ENCODE data around the gene NBEA.

The NBEA gene

DNA sequence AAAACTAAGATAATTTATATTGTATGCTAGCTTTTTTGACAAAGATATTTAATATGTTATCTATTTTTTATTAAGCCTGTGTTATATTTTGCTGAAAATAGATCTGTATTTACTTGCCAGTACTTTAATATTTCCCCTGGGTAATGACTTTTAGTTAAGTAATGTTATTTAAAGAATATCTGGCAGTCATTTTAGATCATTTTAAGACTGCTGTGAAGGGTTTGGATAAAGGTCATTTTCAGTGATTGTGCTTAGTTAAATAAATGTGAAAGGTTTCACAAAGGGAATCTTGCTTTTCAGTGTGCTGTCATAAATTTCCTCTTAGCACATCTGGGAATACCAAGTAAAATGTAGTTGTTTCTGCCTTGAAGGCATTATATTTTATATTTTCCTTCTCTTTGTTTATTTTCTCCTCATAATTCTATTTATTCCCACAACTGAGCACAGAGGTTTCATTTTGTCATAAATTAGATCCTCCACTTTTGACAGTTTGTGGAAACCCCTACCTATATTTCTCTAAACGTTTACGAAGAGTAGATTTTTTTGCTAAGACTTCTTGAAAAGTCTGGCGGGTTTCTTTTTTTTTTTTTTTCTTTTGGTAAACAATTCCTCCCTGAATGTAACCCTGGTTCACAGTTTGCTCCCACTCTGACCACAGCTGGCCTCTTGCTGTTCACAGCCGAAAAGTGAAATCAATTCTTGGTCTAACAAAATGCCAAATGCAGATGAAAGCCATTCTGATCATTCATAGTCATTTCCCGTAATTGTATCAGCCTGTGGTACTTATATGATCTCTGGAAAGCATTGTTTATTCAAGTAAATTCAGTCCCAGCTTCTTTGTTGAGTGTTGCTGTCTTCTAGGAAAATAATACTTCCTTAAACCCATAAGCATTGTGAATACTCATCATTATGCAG is 446.6 kb downstream of the NBEA start:
- no peak overlapping the region for H3K23ac ChIP-seq (ENCODE audit: low read length in 2 of 2)
- H3K27ac ChIP-seq (ENCODE audit: low read length, poor library complexity, severe bottlenecking) = no peak overlapping the region
- no peak overlapping the region for H2BK15ac ChIP-seq (ENCODE audit: low read depth, poor library complexity, severe bottlenecking)
- no peak overlapping the region for H4K8ac ChIP-seq (ENCODE audit: low read length)
- H2AK5ac ChIP-seq (ENCODE audit: low read length, severe bottlenecking) = no peak overlapping the region
- no peaks in the 10 kb centered on the region for H3K27me3 ChIP-seq (ENCODE audit: control insufficient read depth in 1 of 2, insufficient read depth in 1 of 2, low read length in 2 of 2)
- no peak overlapping the region for H3K18ac ChIP-seq (ENCODE audit: low read depth in 1 of 2, low read length in 2 of 2)
- no peaks in the 10 kb centered on the region for H3K79me1 ChIP-seq (replicated peaks; ENCODE audit: low read length, poor library complexity, severe bottlenecking)
- H3K4me1 ChIP-seq (ENCODE audit: control insufficient read depth, insufficient read depth, low read depth, low read length) = no peaks in the 10 kb centered on the region
- no peak overlapping the region for H3K14ac ChIP-seq (ENCODE audit: low read length in 2 of 2)
- no peaks in the 10 kb centered on the region for H3K9me3 ChIP-seq (ENCODE audit: control insufficient read depth, low read length)
- no peak overlapping the region for H2BK12ac ChIP-seq (ENCODE audit: low read length in 2 of 2)
- no peak overlapping the region for H3K4me2 ChIP-seq (ENCODE audit: low read length, poor library complexity, severe bottlenecking)
- H3K36me3 ChIP-seq (ENCODE audit: control insufficient read depth in 1 of 2, insufficient read depth in 2 of 2, low read depth in 1 of 2, low read length in 2 of 2) = no peaks in the 10 kb centered on the region
- 17% methylated on average over 2 of the region's 5 CpGs for WGBS
- no peak overlapping the region for H4K91ac ChIP-seq (ENCODE audit: low read length)
- H3K4ac ChIP-seq (ENCODE audit: low read depth in 1 of 2, low read length in 2 of 2) = no peak overlapping the region
- H2AFZ ChIP-seq (ENCODE audit: low read depth, low read length) = no peak overlapping the region
- no peak overlapping the region for H2BK120ac ChIP-seq (ENCODE audit: low read depth, low read length)
- H3K4me3 ChIP-seq (ENCODE audit: insufficient read depth in 1 of 2, low read depth in 1 of 2, low read length in 2 of 2) = peak overlapping the region in 1 of 2 experiments; percentile 38
- peak overlapping the region; percentile 63 for H3K9ac ChIP-seq (ENCODE audit: low read length)
- DNase-seq = peak; percentile 3
- H2BK5ac ChIP-seq (ENCODE audit: low read depth, low read length, poor library complexity, severe bottlenecking) = no peak overlapping the region

DNA sequence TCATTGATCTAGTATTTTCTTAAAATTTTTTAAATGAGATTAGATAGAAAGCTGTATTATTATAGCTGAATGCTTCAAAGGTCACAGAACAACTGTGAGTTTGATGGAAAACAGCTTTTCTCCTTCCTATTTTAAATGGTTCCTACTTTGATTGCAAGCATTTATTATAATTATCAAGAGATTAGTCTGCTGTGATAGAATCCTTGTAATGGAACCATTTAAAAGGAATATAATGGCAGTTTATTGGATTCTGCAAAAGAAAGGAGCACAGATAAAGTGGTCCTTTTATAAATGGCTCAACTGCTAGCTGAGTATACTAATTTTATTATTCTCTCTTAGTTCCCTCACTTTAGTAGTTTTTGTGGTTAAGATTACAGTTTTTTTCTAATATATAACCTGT is 447.5 kb downstream of the NBEA start:
- Histone ChIP-seq H3K4me1 (ENCODE audit: control insufficient read depth, insufficient read depth, low read depth, low read length) (no peaks in the 10 kb centered on the region), H2AFZ (ENCODE audit: low read depth, low read length) (no peak overlapping the region), H3K14ac (ENCODE audit: low read length in 2 of 2) (no peak overlapping the region), H2BK12ac (ENCODE audit: low read length in 2 of 2) (no peak overlapping the region), H2BK5ac (ENCODE audit: low read depth, low read length, poor library complexity, severe bottlenecking) (no peak overlapping the region), H3K4me2 (ENCODE audit: low read length, poor library complexity, severe bottlenecking) (no peak overlapping the region), H3K23ac (ENCODE audit: low read length in 2 of 2) (no peak overlapping the region), H4K91ac (ENCODE audit: low read length) (no peak overlapping the region), H3K18ac (ENCODE audit: low read depth in 1 of 2, low read length in 2 of 2) (no peak overlapping the region), H3K9ac (ENCODE audit: low read length) (peak overlapping the region; percentile 63), H2BK15ac (ENCODE audit: low read depth, poor library complexity, severe bottlenecking) (no peak overlapping the region), H3K4me3 (ENCODE audit: insufficient read depth in 1 of 2, low read depth in 1 of 2, low read length in 2 of 2) (peak overlapping the region in 1 of 2 experiments; percentile 38), H3K79me1 (replicated peaks; ENCODE audit: low read length, poor library complexity, severe bottlenecking) (no peaks in the 10 kb centered on the region), H2BK120ac (ENCODE audit: low read depth, low read length) (no peak overlapping the region), H4K8ac (ENCODE audit: low read length) (no peak overlapping the region), H3K4ac (ENCODE audit: low read depth in 1 of 2, low read length in 2 of 2) (no peak overlapping the region), H2AK5ac (ENCODE audit: low read length, severe bottlenecking) (no peak overlapping the region), H3K27me3 (ENCODE audit: control insufficient read depth in 1 of 2, insufficient read depth in 1 of 2, low read length in 2 of 2) (no peaks in the 10 kb centered on the region), H3K9me3 (ENCODE audit: control insufficient read depth, low read length) (no peaks in the 10 kb centered on the region), H3K36me3 (ENCODE audit: control insufficient read depth in 1 of 2, insufficient read depth in 2 of 2, low read depth in 1 of 2, low read length in 2 of 2) (no peaks in the 10 kb centered on the region), H3K27ac (ENCODE audit: low read length, poor library complexity, severe bottlenecking) (no peak overlapping the region)
- DNase-seq = no peak

DNA sequence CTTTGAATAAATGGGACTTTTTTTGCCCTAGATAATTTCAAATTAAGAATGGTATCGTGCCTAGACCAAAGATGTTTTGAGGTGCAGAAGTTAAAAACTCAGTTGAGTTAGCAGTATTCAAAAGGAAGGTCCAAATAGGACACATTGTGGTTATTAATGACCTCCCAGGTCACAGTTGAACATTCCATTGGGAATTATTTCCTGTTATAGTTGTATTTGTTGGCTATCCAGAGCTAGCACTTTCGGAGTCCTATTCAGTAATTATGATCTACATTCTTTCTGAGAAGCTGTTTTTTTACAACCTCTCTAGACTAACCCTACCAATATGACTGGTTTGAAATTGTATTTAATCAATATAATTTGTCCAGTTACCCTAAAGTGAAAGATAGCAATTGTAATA is 450.7 kb downstream of the NBEA start:
- Histone ChIP-seq H2BK5ac (ENCODE audit: low read depth, low read length, poor library complexity, severe bottlenecking) (no peak overlapping the region), H3K27me3 (ENCODE audit: control insufficient read depth in 1 of 2, insufficient read depth in 1 of 2, low read length in 2 of 2) (no peaks in the 10 kb centered on the region), H3K4me1 (ENCODE audit: control insufficient read depth, insufficient read depth, low read depth, low read length) (no peaks in the 10 kb centered on the region), H3K4me3 (ENCODE audit: insufficient read depth in 1 of 2, low read depth in 1 of 2, low read length in 2 of 2) (no peak overlapping the region), H2BK12ac (ENCODE audit: low read length in 2 of 2) (no peak overlapping the region), H3K14ac (ENCODE audit: low read length in 2 of 2) (no peak overlapping the region), H3K4me2 (ENCODE audit: low read length, poor library complexity, severe bottlenecking) (no peak overlapping the region), H3K9ac (ENCODE audit: low read length) (no peak overlapping the region), H3K27ac (ENCODE audit: low read length, poor library complexity, severe bottlenecking) (no peak overlapping the region), H3K9me3 (ENCODE audit: control insufficient read depth, low read length) (no peaks in the 10 kb centered on the region), H2BK15ac (ENCODE audit: low read depth, poor library complexity, severe bottlenecking) (no peak overlapping the region), H3K79me1 (replicated peaks; ENCODE audit: low read length, poor library complexity, severe bottlenecking) (no peaks in the 10 kb centered on the region), H2AK5ac (ENCODE audit: low read length, severe bottlenecking) (no peak overlapping the region), H4K91ac (ENCODE audit: low read length) (no peak overlapping the region), H4K8ac (ENCODE audit: low read length) (no peak overlapping the region), H2AFZ (ENCODE audit: low read depth, low read length) (no peak overlapping the region), H3K18ac (ENCODE audit: low read depth in 1 of 2, low read length in 2 of 2) (no peak overlapping the region), H2BK120ac (ENCODE audit: low read depth, low read length) (no peak overlapping the region), H3K4ac (ENCODE audit: low read depth in 1 of 2, low read length in 2 of 2) (no peak overlapping the region), H3K36me3 (ENCODE audit: control insufficient read depth in 1 of 2, insufficient read depth in 2 of 2, low read depth in 1 of 2, low read length in 2 of 2) (no peaks in the 10 kb centered on the region), H3K23ac (ENCODE audit: low read length in 2 of 2) (no peak overlapping the region)
- WGBS = 86% methylated on average over 1 of the region's 2 CpGs
- DNase-seq = no peak

DNA sequence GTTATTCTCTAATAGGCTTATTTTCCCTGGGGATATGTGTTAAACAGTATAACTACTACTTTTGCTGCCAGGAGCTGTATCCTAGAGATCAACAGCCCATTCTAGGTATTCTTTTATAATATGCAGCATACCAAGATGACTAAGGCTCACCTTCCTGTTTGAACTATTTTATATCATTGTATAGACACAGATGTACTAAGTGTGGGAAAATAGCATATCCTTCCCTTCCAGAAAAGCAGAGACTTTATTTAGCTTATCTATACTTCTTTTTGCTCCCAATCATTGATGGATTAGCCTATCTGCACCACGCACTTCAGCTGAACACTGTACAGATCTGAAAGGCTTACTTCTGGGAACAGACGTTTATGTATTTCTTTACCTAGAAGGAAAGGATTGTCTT is 451.8 kb downstream of the NBEA start:
- Histone ChIP-seq H3K4me2 (ENCODE audit: low read length, poor library complexity, severe bottlenecking) (no peak overlapping the region), H3K4me1 (ENCODE audit: control insufficient read depth, insufficient read depth, low read depth, low read length) (no peaks in the 10 kb centered on the region), H3K79me1 (replicated peaks; ENCODE audit: low read length, poor library complexity, severe bottlenecking) (no peaks in the 10 kb centered on the region), H2BK15ac (ENCODE audit: low read depth, poor library complexity, severe bottlenecking) (no peak overlapping the region), H3K18ac (ENCODE audit: low read depth in 1 of 2, low read length in 2 of 2) (no peak overlapping the region), H4K8ac (ENCODE audit: low read length) (no peak overlapping the region), H3K27me3 (ENCODE audit: control insufficient read depth in 1 of 2, insufficient read depth in 1 of 2, low read length in 2 of 2) (no peaks in the 10 kb centered on the region), H3K23ac (ENCODE audit: low read length in 2 of 2) (no peak overlapping the region), H4K91ac (ENCODE audit: low read length) (no peak overlapping the region), H2AK5ac (ENCODE audit: low read length, severe bottlenecking) (no peak overlapping the region), H2BK120ac (ENCODE audit: low read depth, low read length) (no peak overlapping the region), H3K14ac (ENCODE audit: low read length in 2 of 2) (no peak overlapping the region), H2BK5ac (ENCODE audit: low read depth, low read length, poor library complexity, severe bottlenecking) (no peak overlapping the region), H3K9ac (ENCODE audit: low read length) (no peak overlapping the region), H3K36me3 (ENCODE audit: control insufficient read depth in 1 of 2, insufficient read depth in 2 of 2, low read depth in 1 of 2, low read length in 2 of 2) (no peaks in the 10 kb centered on the region), H3K4me3 (ENCODE audit: insufficient read depth in 1 of 2, low read depth in 1 of 2, low read length in 2 of 2) (no peak overlapping the region), H3K27ac (ENCODE audit: low read length, poor library complexity, severe bottlenecking) (no peak overlapping the region), H3K9me3 (ENCODE audit: control insufficient read depth, low read length) (peaks cover 11% of the 10 kb centered on the region), H2AFZ (ENCODE audit: low read depth, low read length) (no peak overlapping the region), H3K4ac (ENCODE audit: low read depth in 1 of 2, low read length in 2 of 2) (no peak overlapping the region), H2BK12ac (ENCODE audit: low read length in 2 of 2) (no peak overlapping the region)
- no peak for DNase-seq
- WGBS = 70% methylated on average over 2 of the region's 2 CpGs

All from mesenchymal stem cell (in vitro differentiated cells and primary cell).